NCI-H128 (cell line): ENCODE data around the gene PFKP.
"Not testable (repeated sequence)": the region's sequence is repeated elsewhere in the genome, so short reads cannot be mapped to it uniquely, and the experiment has no call there.

Experiments
- DNase-seq: peaks from one replicate; lab custom pipeline; 2025; ENCODE audit not compliant: unreplicated experiment; lab: John Stamatoyannopoulos, UW

PFKP gene

GRCh38 chr10:3096149-3096548 lies 28.8 kb downstream of the PFKP start:
- no peak for DNase-seq

GRCh38 chr10:3097160-3097559 lies 29.8 kb downstream of the PFKP start:
- no peak for DNase-seq

GRCh38 chr10:3098689-3099088 lies 31.3 kb downstream of the PFKP start:
- DNase-seq = no peak

GRCh38 chr10:3099291-3100092 lies 32.1 kb downstream of the PFKP start:
- DNase-seq = no peak

- DNase-seq = no peak
Observed at GRCh38 chr10:3100093-3100792, 32.9 kb downstream of the PFKP start.

GRCh38 chr10:3100856-3101640 lies 33.7 kb downstream of the PFKP start:
- no peak for DNase-seq

GRCh38 chr10:3102720-3103427 lies 35.5 kb downstream of the PFKP start:
- no peak for DNase-seq

- no peak for DNase-seq
Observed at GRCh38 chr10:3103646-3104045, 36.3 kb downstream of the PFKP start.

- DNase-seq = no peak
Observed at GRCh38 chr10:3104251-3104918, 37.0 kb downstream of the PFKP start.

GRCh38 chr10:3105166-3105565 lies 37.8 kb downstream of the PFKP start:
- no peak for DNase-seq

- DNase-seq = no peak
Observed at GRCh38 chr10:3105905-3106304, 38.6 kb downstream of the PFKP start.

- DNase-seq = not testable (repeated sequence)
Observed at GRCh38 chr10:3106328-3106727, 39.0 kb downstream of the PFKP start.

- no peak for DNase-seq
Observed at GRCh38 chr10:3106928-3107425, 39.6 kb downstream of the PFKP start.

GRCh38 chr10:3107426-3107961 lies 40.1 kb downstream of the PFKP start:
- DNase-seq = no peak

GRCh38 chr10:3108033-3108432 lies 40.7 kb downstream of the PFKP start:
- DNase-seq = no peak

- DNase-seq = no peak
Observed at GRCh38 chr10:3108575-3109105, 41.3 kb downstream of the PFKP start.

- DNase-seq = no peak
Observed at GRCh38 chr10:3109196-3109595, 41.8 kb downstream of the PFKP start.

GRCh38 chr10:3109633-3110032 lies 42.3 kb downstream of the PFKP start:
- no peak for DNase-seq

- DNase-seq = no peak
Observed at GRCh38 chr10:3110782-3111620, 43.7 kb downstream of the PFKP start.
